Mesendoderm (in vitro differentiated cells): Measurements from ENCODE around the gene PTPN3.

Source experiments
- DNase-seq: peaks from one replicate; pipeline ENCODE4 v3.0.0; 2013
- H2AK5ac ChIP-seq: 2 replicates; pipeline ENCODE4 v1.6.1; 2013; ENCODE audit warnings: low read length, inconsistent platforms
- H2BK120ac ChIP-seq: 2 replicates; pipeline ENCODE4 v1.6.1; 2013; ENCODE audit warnings: low read depth, mild to moderate bottlenecking, low read length, moderate library complexity, mixed read lengths
- H2BK15ac ChIP-seq: replicated peaks from 2 replicates; pipeline ENCODE4 v1.6.1; 2013; ENCODE audit warnings: low read depth, mild to moderate bottlenecking, moderate library complexity
- H2BK5ac ChIP-seq: 2 replicates; pipeline ENCODE4 v1.6.1; 2013; ENCODE audit warnings: low read length, inconsistent platforms
- H3K18ac ChIP-seq: 2 replicates; pipeline ENCODE4 v1.6.1; 2013; ENCODE audit warnings: mild to moderate bottlenecking, low read length, mixed read lengths
- H3K23ac ChIP-seq: one replicate; pipeline ENCODE4 v1.6.1; 2013; ENCODE audit warnings: low read length
- H3K27ac ChIP-seq: 2 replicates; pipeline ENCODE4 v1.5.1; 2013; ENCODE audit warnings: low read depth, mild to moderate bottlenecking, inconsistent platforms, low read length, moderate library complexity
- H3K27me3 ChIP-seq: 2 replicates; pipeline ENCODE4 v1.6.1; 2013; ENCODE audit warnings: low read length, control low read depth, mild to moderate bottlenecking, inconsistent platforms; ENCODE audit not compliant: insufficient read depth, poor library complexity
- H3K36me3 ChIP-seq: 2 replicates; pipeline ENCODE4 v1.6.1; 2013; ENCODE audit warnings: low read length, inconsistent platforms; ENCODE audit not compliant: control insufficient read depth, insufficient read depth
- H3K4ac ChIP-seq: one replicate; pipeline ENCODE4 v1.6.1; 2013; ENCODE audit warnings: low read depth, mild to moderate bottlenecking, low read length, moderate library complexity
- H3K4me1 ChIP-seq: 2 replicates; pipeline ENCODE4 v1.6.1; 2013; ENCODE audit warnings: low read depth, low read length, inconsistent platforms; ENCODE audit not compliant: control insufficient read depth
- H3K4me2 ChIP-seq: 2 replicates; pipeline ENCODE4 v1.6.1; 2013; ENCODE audit warnings: low read length
- H3K4me3 ChIP-seq: 2 replicates; pipeline ENCODE4 v1.5.1; 2013; ENCODE audit warnings: mild to moderate bottlenecking, low read length
- H3K56ac ChIP-seq: one replicate; pipeline ENCODE4 v1.6.1; 2013; ENCODE audit warnings: low read length
- H3K79me1 ChIP-seq: 2 replicates; pipeline ENCODE4 v1.6.1; 2013; ENCODE audit warnings: low read length, inconsistent platforms
- H3K79me2 ChIP-seq: 2 replicates; pipeline ENCODE4 v1.6.1; 2013; ENCODE audit warnings: mild to moderate bottlenecking, low read length; ENCODE audit not compliant: control insufficient read depth, insufficient read depth
- H3K9ac ChIP-seq: 2 replicates; pipeline ENCODE4 v1.6.1; 2013; ENCODE audit warnings: low read length, inconsistent platforms
- H4K5ac ChIP-seq: one replicate; pipeline ENCODE4 v1.6.1; 2013; ENCODE audit warnings: low read length
- H4K8ac ChIP-seq: one replicate; pipeline ENCODE4 v1.6.1; 2013; ENCODE audit warnings: low read depth, mild to moderate bottlenecking, control low read depth, low read length, moderate library complexity
- WGBS: extraction: QIAGEN DNeasy Blood & Tissue Kit; methylation state at CpG from one replicate; pipeline ENCODE4 v1.1.7; 2013; ENCODE audit warnings: low lambda C conversion rate, missing lambda C conversion rate; ENCODE audit not compliant: insufficient coverage; ENCODE audit errors: extremely low coverage; 5-methylcytosine and 5-hydroxymethylcytosine counted together

The PTPN3 gene

DNA sequence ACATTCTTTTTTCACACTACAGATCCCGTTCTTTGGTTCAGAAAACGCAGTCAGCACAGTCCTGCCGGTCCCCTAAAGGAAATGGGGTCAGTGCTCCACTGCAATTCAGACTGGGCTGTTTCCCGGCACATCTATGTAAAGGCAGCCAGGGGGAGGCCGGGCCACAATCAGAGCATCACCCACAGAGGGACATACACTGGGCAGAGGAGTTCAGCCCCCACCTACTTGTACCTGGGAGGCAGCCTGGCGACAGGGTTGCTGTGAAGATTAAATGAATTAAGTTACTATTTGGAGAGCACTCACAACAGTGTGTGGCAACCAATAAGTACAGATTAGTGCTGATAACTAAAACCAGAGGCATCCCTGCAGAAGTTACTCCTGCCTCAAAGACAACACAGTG lies 4.5 kb downstream of the PTPN3 start:
- no peak overlapping the region for H3K27ac ChIP-seq
- no peak overlapping the region for H2BK5ac ChIP-seq
- DNase-seq, result no peak
- no peak overlapping the region for H3K4ac ChIP-seq
- H2AK5ac ChIP-seq, result no peak overlapping the region
- WGBS, result no CpG with 5 or more reads among the region's 6 CpGs
- no peak overlapping the region for H3K4me2 ChIP-seq
- H3K18ac ChIP-seq, result no peak overlapping the region
- H3K23ac ChIP-seq, result no peak overlapping the region
- no peak overlapping the region for H2BK120ac ChIP-seq
- H4K8ac ChIP-seq, result no peak overlapping the region
- no peak overlapping the region for H2BK15ac ChIP-seq
- no peak overlapping the region for H3K4me3 ChIP-seq
- H3K27me3 ChIP-seq, result peaks cover 18% of the 10 kb centered on the region
- no peaks in the 10 kb centered on the region for H3K36me3 ChIP-seq
- no peaks in the 10 kb centered on the region for H3K4me1 ChIP-seq
- H3K79me2 ChIP-seq, result no peaks in the 10 kb centered on the region
- H3K9ac ChIP-seq, result no peak overlapping the region
- no peak overlapping the region for H4K5ac ChIP-seq
- no peak overlapping the region for H3K56ac ChIP-seq
- H3K79me1 ChIP-seq, result no peaks in the 10 kb centered on the region

DNA sequence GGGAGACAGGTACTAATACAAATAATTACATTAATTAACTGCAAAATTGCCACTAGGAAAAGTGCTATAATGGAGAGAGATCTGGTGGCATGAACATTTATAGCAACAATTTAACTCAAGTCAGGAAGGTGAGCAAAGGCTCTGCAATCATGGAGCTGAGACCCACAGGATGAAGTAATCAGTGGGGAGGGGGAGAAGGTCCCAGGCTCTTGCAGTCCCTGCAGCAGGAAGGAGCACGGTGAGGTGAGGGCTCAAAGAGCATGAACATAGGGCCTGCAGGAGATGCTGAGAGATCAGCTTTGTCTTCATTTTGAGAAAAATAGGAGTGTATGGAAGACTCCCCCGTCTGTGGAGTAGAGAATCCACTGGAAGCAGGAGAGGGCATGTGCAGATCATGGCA lies 6.5 kb downstream of the PTPN3 start:
- H3K4me1 ChIP-seq, result no peaks in the 10 kb centered on the region
- H3K27me3 ChIP-seq, result peaks cover 3% of the 10 kb centered on the region
- no peaks in the 10 kb centered on the region for H3K36me3 ChIP-seq
- H4K5ac ChIP-seq, result no peak overlapping the region
- no peak overlapping the region for H3K4me3 ChIP-seq
- no peak overlapping the region for H3K4me2 ChIP-seq
- H3K27ac ChIP-seq, result no peak overlapping the region
- H3K9ac ChIP-seq, result no peak overlapping the region
- H4K8ac ChIP-seq, result no peak overlapping the region
- no peak overlapping the region for H3K56ac ChIP-seq
- DNase-seq, result no peak
- H3K4ac ChIP-seq, result no peak overlapping the region
- H3K79me2 ChIP-seq, result no peaks in the 10 kb centered on the region
- H2BK15ac ChIP-seq, result no peak overlapping the region
- H2BK120ac ChIP-seq, result no peak overlapping the region
- H2AK5ac ChIP-seq, result no peak overlapping the region
- H2BK5ac ChIP-seq, result no peak overlapping the region
- H3K23ac ChIP-seq, result no peak overlapping the region
- no peak overlapping the region for H3K18ac ChIP-seq
- no CpG with 5 or more reads among the region's 2 CpGs for WGBS
- H3K79me1 ChIP-seq, result no peaks in the 10 kb centered on the region

DNA sequence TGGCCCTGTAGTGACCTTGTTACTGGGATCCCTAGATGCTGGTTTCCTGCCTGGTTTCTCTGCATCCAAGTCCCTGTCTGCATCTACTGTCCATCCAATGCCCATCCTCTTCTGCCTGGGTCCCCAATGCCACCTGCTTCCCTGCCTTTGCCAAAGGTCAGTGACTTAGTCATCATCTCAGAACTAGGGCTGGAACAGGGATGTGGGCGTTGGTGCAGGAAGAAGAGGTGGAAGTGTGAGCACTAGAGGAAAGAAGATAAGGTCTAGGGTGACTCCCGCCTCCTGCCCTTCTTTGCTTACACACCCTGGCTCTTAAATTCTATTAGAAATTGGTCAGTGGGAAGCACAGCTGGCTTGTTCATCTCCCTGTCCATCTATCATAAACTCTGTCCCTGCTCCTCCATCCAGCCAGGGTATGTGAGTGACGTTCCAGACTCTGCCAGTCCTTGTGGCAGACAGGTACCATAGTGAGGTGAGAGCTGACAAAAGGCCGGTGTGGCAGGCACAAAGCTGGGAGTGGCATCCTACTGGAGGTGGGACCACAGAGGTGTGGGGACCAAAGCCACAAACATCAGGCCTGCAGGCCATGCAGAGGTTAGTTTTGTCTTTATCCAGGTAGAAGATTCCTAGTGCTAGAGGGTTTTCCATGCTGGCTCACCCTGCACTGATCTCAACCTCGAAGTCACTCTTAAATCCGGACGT lies 9.2 kb downstream of the PTPN3 start:
- H3K9ac ChIP-seq, result no peak overlapping the region
- H3K27ac ChIP-seq, result no peak overlapping the region
- no peak overlapping the region for H2AK5ac ChIP-seq
- no peak for DNase-seq
- no peak overlapping the region for H3K4me3 ChIP-seq
- H3K4ac ChIP-seq, result no peak overlapping the region
- no peak overlapping the region for H2BK5ac ChIP-seq
- H4K8ac ChIP-seq, result no peak overlapping the region
- H3K4me1 ChIP-seq, result no peaks in the 10 kb centered on the region
- H3K79me2 ChIP-seq, result no peaks in the 10 kb centered on the region
- no peak overlapping the region for H3K23ac ChIP-seq
- no peak overlapping the region for H2BK120ac ChIP-seq
- no CpG with 5 or more reads among the region's 7 CpGs for WGBS
- H3K4me2 ChIP-seq, result no peak overlapping the region
- no peak overlapping the region for H4K5ac ChIP-seq
- no peak overlapping the region for H3K56ac ChIP-seq
- H3K36me3 ChIP-seq, result no peaks in the 10 kb centered on the region
- no peaks in the 10 kb centered on the region for H3K79me1 ChIP-seq
- no peaks in the 10 kb centered on the region for H3K27me3 ChIP-seq
- no peak overlapping the region for H3K18ac ChIP-seq
- no peak overlapping the region for H2BK15ac ChIP-seq

DNA sequence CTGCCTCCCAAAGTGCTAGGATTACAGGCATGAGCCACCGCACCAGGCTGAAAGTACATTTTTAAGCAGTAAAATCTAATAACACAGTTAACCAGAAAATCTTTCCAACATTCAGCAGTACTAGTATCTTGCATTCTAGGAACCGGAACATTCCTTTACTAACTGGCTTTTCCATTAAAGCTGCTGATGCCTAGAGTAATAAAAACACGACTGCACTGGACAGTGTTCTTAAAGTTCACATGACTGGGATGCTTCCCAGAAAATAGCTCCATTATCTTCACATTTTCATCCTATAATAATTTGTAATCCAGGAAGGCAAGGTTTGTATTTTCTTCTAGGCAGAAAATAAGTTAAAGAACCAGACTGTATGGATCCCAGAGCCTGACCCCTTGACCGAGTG lies 9.8 kb downstream of the PTPN3 start:
- Histone ChIP-seq H3K27ac (no peak overlapping the region), H3K56ac (no peak overlapping the region), H4K5ac (no peak overlapping the region), H2AK5ac (no peak overlapping the region), H3K79me2 (no peaks in the 10 kb centered on the region), H3K27me3 (no peaks in the 10 kb centered on the region), H3K4me1 (no peaks in the 10 kb centered on the region), H3K79me1 (no peaks in the 10 kb centered on the region), H3K4me3 (no peak overlapping the region), H2BK120ac (no peak overlapping the region), H2BK5ac (no peak overlapping the region), H3K36me3 (no peaks in the 10 kb centered on the region), H3K4ac (no peak overlapping the region), H2BK15ac (no peak overlapping the region), H3K23ac (no peak overlapping the region), H3K4me2 (no peak overlapping the region), H3K9ac (no peak overlapping the region), H3K18ac (no peak overlapping the region), H4K8ac (no peak overlapping the region)
- WGBS, result no CpG with 5 or more reads among the region's 4 CpGs
- no peak for DNase-seq

DNA sequence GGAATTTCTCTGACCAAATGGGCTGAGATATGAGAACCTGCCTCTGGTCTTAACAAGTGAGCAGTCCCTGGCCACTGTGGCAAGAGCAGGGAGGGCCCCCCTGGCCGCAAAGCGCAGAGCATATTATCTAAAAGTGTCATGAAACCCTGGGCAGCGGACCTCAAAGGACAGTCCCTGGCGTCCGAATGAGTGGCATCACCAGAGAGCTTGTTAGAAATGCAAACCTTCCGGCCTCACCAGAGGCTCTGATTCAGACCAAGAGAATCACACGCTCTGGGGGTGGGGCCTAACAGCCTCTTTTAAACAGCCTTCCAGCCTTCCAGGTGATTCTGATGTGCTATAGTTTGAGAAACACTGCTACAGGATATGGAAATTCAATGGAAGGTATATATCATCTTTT lies 10.9 kb downstream of the PTPN3 start:
- Histone ChIP-seq H3K56ac (no peak overlapping the region), H4K5ac (no peak overlapping the region), H3K27ac (no peak overlapping the region), H2BK120ac (no peak overlapping the region), H3K27me3 (no peaks in the 10 kb centered on the region), H3K4ac (no peak overlapping the region), H3K23ac (no peak overlapping the region), H3K79me1 (no peaks in the 10 kb centered on the region), H2AK5ac (no peak overlapping the region), H3K4me1 (no peaks in the 10 kb centered on the region), H3K9ac (no peak overlapping the region), H3K4me3 (no peak overlapping the region), H3K79me2 (no peaks in the 10 kb centered on the region), H2BK15ac (no peak overlapping the region), H3K36me3 (no peaks in the 10 kb centered on the region), H4K8ac (no peak overlapping the region), H3K18ac (no peak overlapping the region), H2BK5ac (no peak overlapping the region), H3K4me2 (no peak overlapping the region)
- no CpG with 5 or more reads among the region's 7 CpGs for WGBS
- peak; percentile 41 for DNase-seq
